Fibroblast of lung (primary cell): ENCODE results near the gene ACLY. TPM values are rescaled to one million over a fixed set of nuclear protein-coding genes. Genes with fewer than 3 reads are reported as not detected.

Source experiments
- DNase-seq, 2 donors: peaks; one replicate each; pipeline versions ENCODE4 v3.0.0 to v3.0.0-alpha.2; 2010; ENCODE audit warnings: low read depth in 2 of 2
- H2AFZ ChIP-seq: 2 replicates; pipeline ENCODE4 v1.5.1; 2012; ENCODE audit warnings: low read length, control low read depth, inconsistent platforms
- H3K27ac ChIP-seq: 2 replicates; pipeline ENCODE4 v1.5.1; 2011; ENCODE audit warnings: low read length, control low read depth; ENCODE audit not compliant: insufficient read depth
- H3K27me3 ChIP-seq: 2 replicates; pipeline ENCODE4 v1.5.1; 2011; ENCODE audit warnings: mild to moderate bottlenecking, low read length; ENCODE audit not compliant: control insufficient read depth, insufficient read depth
- H3K36me3 ChIP-seq: 2 replicates; pipeline ENCODE4 v1.5.1; 2011; ENCODE audit warnings: low read length; ENCODE audit not compliant: control insufficient read depth, insufficient read depth
- H3K4me1 ChIP-seq: 2 replicates; pipeline ENCODE4 v1.5.1; 2011; ENCODE audit warnings: low read length; ENCODE audit not compliant: control insufficient read depth, insufficient read depth; ENCODE audit errors: extremely low read depth
- H3K4me2 ChIP-seq: 2 replicates; pipeline ENCODE4 v1.5.1; 2011; ENCODE audit warnings: low read length, control low read depth; ENCODE audit not compliant: insufficient read depth; ENCODE audit errors: extremely low read depth
- H3K4me3 ChIP-seq, 4 experiments: fragments of 200-600 bp in 1 of 4; sonication (generic) in 1 of 4; replicated peaks in 1 of 4; 2 replicates each; pipeline ENCODE4 v1.5.1; 2011 to 2016; ENCODE audit warnings: low read length in 4 of 4, low read depth in 3 of 4, mild to moderate bottlenecking in 3 of 4, control low read depth in 2 of 4, inconsistent platforms in 1 of 4, mixed read lengths in 1 of 4; ENCODE audit not compliant: insufficient read depth in 1 of 4; ENCODE audit errors: control extremely low read depth in 1 of 4
- H3K79me2 ChIP-seq: 2 replicates; pipeline ENCODE4 v1.5.1; 2012; ENCODE audit warnings: mild to moderate bottlenecking, low read length, inconsistent platforms; ENCODE audit not compliant: control insufficient read depth, insufficient read depth
- H3K9ac ChIP-seq: 2 replicates; pipeline ENCODE4 v1.5.1; 2011; ENCODE audit warnings: mild to moderate bottlenecking, low read length, control low read depth; ENCODE audit not compliant: insufficient read depth
- H3K9me3 ChIP-seq: 2 replicates; pipeline ENCODE4 v1.5.1; 2012; ENCODE audit warnings: low read depth, low read length; ENCODE audit not compliant: control insufficient read depth, insufficient read depth
- H4K20me1 ChIP-seq: 2 replicates; pipeline ENCODE4 v1.5.1; 2011; ENCODE audit warnings: low read length; ENCODE audit not compliant: control insufficient read depth, insufficient read depth; ENCODE audit errors: extremely low read depth
- EZH2 ChIP-seq: IDR thresholded peaks from 2 replicates; pipeline ENCODE4 v1.5.1; 2012; ENCODE audit warnings: low read length, control low read depth, mild to moderate bottlenecking; ENCODE audit errors: missing control alignments
- polyA plus RNA-seq, 2 donors: library from polyadenylated mRNA; depleted of rRNA in 1 of 2; stranded (reverse) in 1 of 2; unstranded in 1 of 2; fragments of >200 nt; gene quantifications; 2 replicates each; pipeline ENCODE4 v1.2.1, GENCODE V29; 2011 to 2012; ENCODE audit warnings: missing spikeins in 1 of 2
- total RNA-seq: library from RNA; depleted of rRNA; stranded (reverse); fragments of >200 nt; gene quantifications from 2 replicates; pipeline ENCODE4 v1.2.1, GENCODE V29; 2014
- TF ChIP-seq, protein P1 (sequence below), 2 donors: IDR thresholded peaks in 1 of 2; conservative IDR thresholded peaks in 1 of 2; 1 replicate in 1 of 2; 2 replicates in 1 of 2; pipeline ENCODE4 v1.5.1; 2011 to 2012; ENCODE audit warnings: low read length in 2 of 2, control low read depth in 1 of 2, inconsistent platforms in 1 of 2, low read depth in 1 of 2, mild to moderate bottlenecking in 1 of 2

ACLY gene
- total and polyA plus RNA-seq, 2 donors (not counting 1 experiment from before 2014, with no cell fraction given) = 225 to 312 TPM

DNA sequence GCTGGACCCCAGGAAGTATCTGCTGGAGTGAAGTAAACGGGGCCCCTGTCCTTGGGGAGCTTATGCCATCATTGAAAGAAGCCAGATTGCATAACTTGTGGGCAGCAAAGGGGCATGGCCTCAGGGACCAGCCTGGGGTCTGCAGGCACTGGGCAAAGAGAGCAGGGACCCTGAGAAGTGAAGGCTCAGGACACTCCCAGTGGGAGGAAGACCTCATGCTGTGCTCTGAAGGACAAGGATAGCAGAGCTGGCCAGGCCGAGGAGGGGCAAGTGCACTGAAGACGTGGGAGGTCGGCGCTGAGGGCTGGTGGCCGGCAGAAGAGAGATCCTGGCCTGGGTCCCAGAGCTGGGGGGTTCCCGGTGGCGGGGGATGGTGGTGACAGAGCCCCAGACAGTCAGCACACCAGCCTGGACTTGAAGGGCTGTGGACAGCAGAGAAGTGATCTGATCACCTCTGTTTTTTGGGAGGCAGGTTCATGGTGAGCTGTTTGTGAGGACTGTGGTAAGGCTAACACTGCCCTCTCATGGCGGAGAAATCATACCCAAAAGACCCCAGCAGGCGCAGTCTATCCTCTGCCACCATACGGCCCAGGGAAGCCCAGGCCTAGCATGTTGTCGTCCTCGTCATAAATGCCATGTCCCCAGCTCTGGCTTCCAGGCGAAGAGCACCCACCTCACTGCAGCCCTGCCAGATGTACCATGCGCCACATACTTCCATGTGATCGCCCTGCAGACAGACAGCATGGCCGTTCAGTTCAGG is 40.8 kb upstream of the ACLY start:
- Histone ChIP-seq H3K4me2 (no peak overlapping the region), H3K79me2 (no peaks in the 10 kb centered on the region), H3K4me1 (no peaks in the 10 kb centered on the region), H4K20me1 (no peaks in the 10 kb centered on the region), H3K9ac (no peak overlapping the region), H3K27me3 (no peaks in the 10 kb centered on the region), H3K9me3 (no peaks in the 10 kb centered on the region), H3K36me3 (no peaks in the 10 kb centered on the region), H3K4me3 (no peak overlapping the region), H2AFZ (no peak overlapping the region), H3K27ac (no peak overlapping the region)
- TF ChIP-seq, protein P1, sequence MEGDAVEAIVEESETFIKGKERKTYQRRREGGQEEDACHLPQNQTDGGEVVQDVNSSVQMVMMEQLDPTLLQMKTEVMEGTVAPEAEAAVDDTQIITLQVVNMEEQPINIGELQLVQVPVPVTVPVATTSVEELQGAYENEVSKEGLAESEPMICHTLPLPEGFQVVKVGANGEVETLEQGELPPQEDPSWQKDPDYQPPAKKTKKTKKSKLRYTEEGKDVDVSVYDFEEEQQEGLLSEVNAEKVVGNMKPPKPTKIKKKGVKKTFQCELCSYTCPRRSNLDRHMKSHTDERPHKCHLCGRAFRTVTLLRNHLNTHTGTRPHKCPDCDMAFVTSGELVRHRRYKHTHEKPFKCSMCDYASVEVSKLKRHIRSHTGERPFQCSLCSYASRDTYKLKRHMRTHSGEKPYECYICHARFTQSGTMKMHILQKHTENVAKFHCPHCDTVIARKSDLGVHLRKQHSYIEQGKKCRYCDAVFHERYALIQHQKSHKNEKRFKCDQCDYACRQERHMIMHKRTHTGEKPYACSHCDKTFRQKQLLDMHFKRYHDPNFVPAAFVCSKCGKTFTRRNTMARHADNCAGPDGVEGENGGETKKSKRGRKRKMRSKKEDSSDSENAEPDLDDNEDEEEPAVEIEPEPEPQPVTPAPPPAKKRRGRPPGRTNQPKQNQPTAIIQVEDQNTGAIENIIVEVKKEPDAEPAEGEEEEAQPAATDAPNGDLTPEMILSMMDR (conservative IDR thresholded peaks at IDR 0.05 in 1 of 2, IDR thresholded peaks at IDR 0.05 in 1 of 2; ENCODE audit: low read depth in 1 of 2, low read length in 2 of 2) = peak; percentile 45 to 46
- TF ChIP-seq EZH2 = no peak
- peak; percentile 53 to 56 for DNase-seq

DNA sequence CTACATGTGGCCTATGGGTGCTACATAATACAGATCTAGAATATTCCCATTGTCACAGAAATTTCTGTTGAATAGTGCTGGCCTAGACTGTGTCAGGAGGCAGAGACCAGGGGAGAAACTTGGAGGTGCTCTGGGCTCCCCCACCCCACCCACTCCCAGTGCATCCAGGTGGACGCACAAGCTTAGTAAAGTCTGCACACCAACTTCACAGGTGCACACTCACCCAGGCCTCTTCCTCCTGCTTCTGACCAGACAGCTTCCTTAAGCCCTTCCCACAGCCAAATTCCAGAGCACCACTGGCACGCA is 40.2 kb upstream of the ACLY start:
- Histone ChIP-seq H3K4me1 (no peaks in the 10 kb centered on the region), H3K27ac (no peak overlapping the region), H4K20me1 (no peaks in the 10 kb centered on the region), H3K27me3 (no peaks in the 10 kb centered on the region), H3K4me3 (no peak overlapping the region), H3K9ac (no peak overlapping the region), H3K79me2 (no peaks in the 10 kb centered on the region), H3K9me3 (no peaks in the 10 kb centered on the region), H3K4me2 (no peak overlapping the region), H2AFZ (no peak overlapping the region), H3K36me3 (no peaks in the 10 kb centered on the region)
- peak in 1 of 2 donors; percentile 41 for DNase-seq
- TF ChIP-seq, protein P1 (conservative IDR thresholded peaks at IDR 0.05 in 1 of 2, IDR thresholded peaks at IDR 0.05 in 1 of 2; ENCODE audit: low read depth in 1 of 2, low read length in 2 of 2) = no peak
- TF ChIP-seq EZH2 = no peak

DNA sequence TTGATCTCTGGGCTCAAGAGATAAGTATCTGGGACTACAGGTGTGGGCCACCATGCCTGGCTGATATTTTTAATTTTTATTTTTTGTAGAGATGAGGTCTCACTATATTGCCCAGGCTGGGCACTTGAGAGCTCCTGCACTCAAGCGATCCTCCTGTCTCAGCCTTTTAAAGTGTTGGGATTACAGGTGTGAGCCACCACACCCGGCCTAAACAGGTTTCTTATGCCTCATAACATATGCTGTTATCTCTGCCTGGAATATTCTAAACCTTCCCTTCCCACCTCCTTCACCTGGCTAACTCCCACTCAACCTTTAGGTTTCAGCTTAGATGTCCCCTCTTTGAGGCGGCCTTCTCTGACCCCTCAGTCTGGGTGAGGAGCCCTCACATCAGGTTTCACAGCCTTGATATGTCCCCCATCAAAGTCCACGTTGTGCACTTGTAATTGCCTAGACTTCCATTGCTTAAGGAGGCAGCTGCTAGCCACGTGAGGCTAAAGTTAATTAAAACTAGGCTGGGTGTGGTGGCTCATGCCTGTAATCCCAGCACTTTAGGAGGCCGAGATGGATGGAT is 39.2 kb upstream of the ACLY start:
- TF ChIP-seq, protein P1 (conservative IDR thresholded peaks at IDR 0.05 in 1 of 2, IDR thresholded peaks at IDR 0.05 in 1 of 2; ENCODE audit: low read depth in 1 of 2, low read length in 2 of 2) = no peak
- TF ChIP-seq EZH2 = no peak
- no peaks in the 10 kb centered on the region for H4K20me1 ChIP-seq
- no peak overlapping the region for H3K27ac ChIP-seq
- H3K36me3 ChIP-seq = no peaks in the 10 kb centered on the region
- no peaks in the 10 kb centered on the region for H3K27me3 ChIP-seq
- DNase-seq = no peak
- no peaks in the 10 kb centered on the region for H3K9me3 ChIP-seq
- no peaks in the 10 kb centered on the region for H3K4me1 ChIP-seq
- H3K4me3 ChIP-seq = no peak overlapping the region
- H3K79me2 ChIP-seq = no peaks in the 10 kb centered on the region
- no peak overlapping the region for H2AFZ ChIP-seq
- H3K4me2 ChIP-seq = no peak overlapping the region
- no peak overlapping the region for H3K9ac ChIP-seq
